Lower leg skin (tissue), 3 donors: Measurements from ENCODE around the gene PDZD7.

ENCODE experiments used
- POLR2A ChIP-seq, 2 donors: fragments of 450-650 bp; IDR thresholded peaks; one replicate each; pipeline ENCODE4 v1.6.1; 2016 to 2017; ENCODE audit warnings: antibody characterized with exemption in 2 of 2, mild to moderate bottlenecking in 1 of 2, moderate library complexity in 1 of 2
- TF ChIP-seq, protein P1 (sequence below), 3 donors: fragments of 450-650 bp; IDR thresholded peaks; one replicate each; pipeline ENCODE4 v1.5.1; 2016; ENCODE audit warnings: antibody characterized with exemption in 3 of 3, mild to moderate bottlenecking in 3 of 3, moderate library complexity in 2 of 3

DNA sequence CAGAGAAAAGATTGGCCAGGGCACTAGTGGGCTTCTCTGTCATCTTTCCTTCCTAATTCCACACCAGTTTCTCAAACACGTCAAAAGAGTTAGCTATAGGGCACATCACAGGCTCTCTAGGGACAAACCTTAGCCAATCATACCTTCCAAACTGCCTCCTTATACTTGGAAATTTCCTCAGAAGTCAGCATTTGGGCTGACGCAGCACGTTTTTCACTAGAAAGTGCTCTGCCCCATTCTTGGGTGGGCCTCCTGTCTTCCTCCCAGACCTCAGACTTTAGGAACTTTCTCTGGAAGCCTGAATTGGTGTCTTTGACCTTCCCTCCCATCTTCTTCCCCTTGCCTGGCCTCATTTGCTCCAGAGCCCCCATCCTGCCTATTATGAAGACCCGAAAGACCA lies 11.2 kb upstream of the PDZD7 start:
- TF ChIP-seq, protein P1, sequence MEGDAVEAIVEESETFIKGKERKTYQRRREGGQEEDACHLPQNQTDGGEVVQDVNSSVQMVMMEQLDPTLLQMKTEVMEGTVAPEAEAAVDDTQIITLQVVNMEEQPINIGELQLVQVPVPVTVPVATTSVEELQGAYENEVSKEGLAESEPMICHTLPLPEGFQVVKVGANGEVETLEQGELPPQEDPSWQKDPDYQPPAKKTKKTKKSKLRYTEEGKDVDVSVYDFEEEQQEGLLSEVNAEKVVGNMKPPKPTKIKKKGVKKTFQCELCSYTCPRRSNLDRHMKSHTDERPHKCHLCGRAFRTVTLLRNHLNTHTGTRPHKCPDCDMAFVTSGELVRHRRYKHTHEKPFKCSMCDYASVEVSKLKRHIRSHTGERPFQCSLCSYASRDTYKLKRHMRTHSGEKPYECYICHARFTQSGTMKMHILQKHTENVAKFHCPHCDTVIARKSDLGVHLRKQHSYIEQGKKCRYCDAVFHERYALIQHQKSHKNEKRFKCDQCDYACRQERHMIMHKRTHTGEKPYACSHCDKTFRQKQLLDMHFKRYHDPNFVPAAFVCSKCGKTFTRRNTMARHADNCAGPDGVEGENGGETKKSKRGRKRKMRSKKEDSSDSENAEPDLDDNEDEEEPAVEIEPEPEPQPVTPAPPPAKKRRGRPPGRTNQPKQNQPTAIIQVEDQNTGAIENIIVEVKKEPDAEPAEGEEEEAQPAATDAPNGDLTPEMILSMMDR (IDR thresholded peaks at IDR 0.05), result no peak
- no peak for TF ChIP-seq POLR2A (IDR thresholded peaks at IDR 0.05)
